Stimulated activated CD4-positive, alpha-beta T cell treated with anti-CD3 and anti-CD28 coated beads, Interleukin-1b, Interleukin-23, amount 100 ng/mL, for 1 hour (primary cell): ENCODE results near the gene ATP6V1G2.
"Not testable (repeated sequence)": the region's sequence is repeated elsewhere in the genome, so short reads cannot be mapped to it uniquely, and the experiment has no call there.

Experiments
- DNase-seq, 2 donors: peaks; one replicate each; pipeline ENCODE4 v3.0.0-alpha.2; 2020; ENCODE audit warnings: low read depth in 2 of 2

Gene ATP6V1G2

GRCh38 chr6:31546339-31546957 is at the start of gene ATP6V1G2:
TSS of gene ATP6V1G2 (minus strand) at chr6:31546608. CDS start at chr6:31546559, 49 bp downstream.
- peak; percentile 55 to 79 for DNase-seq

- DNase-seq, result no peak
Measured at GRCh38 chr6:31592396-31592771, 46.0 kb upstream of the ATP6V1G2 start.

- DNase-seq, result not testable (repeated sequence)
Measured at GRCh38 chr6:31590691-31591090, 44.3 kb upstream of the ATP6V1G2 start.

GRCh38 chr6:31588871-31589650 is 42.7 kb upstream of the ATP6V1G2 start:
- no peak for DNase-seq

- no peak for DNase-seq
Measured at GRCh38 chr6:31587791-31588777, 41.7 kb upstream of the ATP6V1G2 start.

- no peak for DNase-seq
Measured at GRCh38 chr6:31586599-31587281, 40.3 kb upstream of the ATP6V1G2 start.

GRCh38 chr6:31586008-31586407 is 39.6 kb upstream of the ATP6V1G2 start, which contains the start of gene LST1:
TSS of gene LST1 (plus strand) at chr6:31586277. CDS start at chr6:31587300, 1,023 bp downstream.
- DNase-seq, result no peak

GRCh38 chr6:31585491-31585890 is 39.1 kb upstream of the ATP6V1G2 start:
- DNase-seq, result no peak

GRCh38 chr6:31582230-31582643 is 35.8 kb upstream of the ATP6V1G2 start, which contains the start of gene LTB:
TSS of gene LTB (minus strand) at chr6:31582424. CDS start at chr6:31582417, 7 bp downstream.
- peak in 1 of 2 donors; percentile 55 for DNase-seq

- DNase-seq, result no peak
Measured at GRCh38 chr6:31581434-31582229, 35.2 kb upstream of the ATP6V1G2 start.

GRCh38 chr6:31580807-31581433 is 34.5 kb upstream of the ATP6V1G2 start:
- peak; percentile 87 to 89 for DNase-seq

GRCh38 chr6:31580438-31580740 is 34.0 kb upstream of the ATP6V1G2 start:
- DNase-seq, result no peak

GRCh38 chr6:31579546-31580437 is 33.4 kb upstream of the ATP6V1G2 start:
- DNase-seq, result no peak

GRCh38 chr6:31579119-31579505 is 32.7 kb upstream of the ATP6V1G2 start:
- no peak for DNase-seq

GRCh38 chr6:31578184-31579118 is 32.0 kb upstream of the ATP6V1G2 start:
- DNase-seq, result peak in 1 of 2 donors; percentile 48

- DNase-seq, result no peak
Measured at GRCh38 chr6:31577579-31577966, 31.2 kb upstream of the ATP6V1G2 start.

- DNase-seq, result no peak
Measured at GRCh38 chr6:31576897-31577578, 30.6 kb upstream of the ATP6V1G2 start.
